Gastrocnemius medialis (tissue), 4 donors: ENCODE data around the gene TUBGCP3.

Experiments
- CTCF ChIP-seq, 5 experiments: fragments of 450-650 bp in 3 of 5; fragments of 200-600 bp in 2 of 5; sonication (generic) in 2 of 5; IDR thresholded peaks in 4 of 5; conservative IDR thresholded peaks in 1 of 5; 1 replicate in 4 of 5; 2 replicates in 1 of 5; pipeline ENCODE4 v1.5.1; 2016 to 2019; ENCODE audit warnings: antibody characterized with exemption in 5 of 5, mild to moderate bottlenecking in 3 of 5, moderate library complexity in 3 of 5
- POLR2A ChIP-seq, 2 donors: fragments of 450-650 bp; IDR thresholded peaks; one replicate each; pipeline ENCODE4 v1.6.1; 2017; ENCODE audit warnings: antibody characterized with exemption in 2 of 2, mild to moderate bottlenecking in 2 of 2, moderate library complexity in 2 of 2

GRCh38 chr13:112554214-112554850, 33.6 kb downstream of the TUBGCP3 start:
- TF ChIP-seq CTCF (IDR thresholded peaks at IDR 0.05 in 4 of 5, conservative IDR thresholded peaks at IDR 0.05 in 1 of 5), result no peak
- no peak for TF ChIP-seq POLR2A (IDR thresholded peaks at IDR 0.05)
